Inferior parietal cortex (tissue), 1 donor: Measurements from ENCODE around the gene C6orf141.

Source experiments
- DNase-seq: peaks from one replicate; pipeline ENCODE4 v3.0.0-alpha.2; 2016; ENCODE audit errors: extremely low spot score

C6orf141 gene

DNA sequence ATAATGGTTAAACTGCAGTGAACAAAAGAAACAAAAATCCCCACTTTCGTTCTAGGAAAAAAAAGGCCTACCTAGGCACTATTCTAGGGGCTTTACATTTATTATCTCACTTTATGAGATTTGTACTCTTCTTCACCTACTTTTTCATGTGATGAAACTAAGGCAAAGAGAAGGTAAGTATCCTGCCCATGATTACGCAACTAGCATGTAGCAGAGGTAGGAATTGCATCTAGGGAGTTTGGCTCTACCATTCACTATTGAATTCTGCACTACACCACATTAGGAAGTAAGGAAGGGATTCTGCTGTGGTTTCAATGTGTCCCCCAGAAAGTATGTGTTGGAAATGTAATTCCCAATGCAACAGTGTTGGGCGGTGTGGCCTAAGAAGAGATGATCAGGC is 11.4 kb upstream of the C6orf141 start:
- no peak for DNase-seq

DNA sequence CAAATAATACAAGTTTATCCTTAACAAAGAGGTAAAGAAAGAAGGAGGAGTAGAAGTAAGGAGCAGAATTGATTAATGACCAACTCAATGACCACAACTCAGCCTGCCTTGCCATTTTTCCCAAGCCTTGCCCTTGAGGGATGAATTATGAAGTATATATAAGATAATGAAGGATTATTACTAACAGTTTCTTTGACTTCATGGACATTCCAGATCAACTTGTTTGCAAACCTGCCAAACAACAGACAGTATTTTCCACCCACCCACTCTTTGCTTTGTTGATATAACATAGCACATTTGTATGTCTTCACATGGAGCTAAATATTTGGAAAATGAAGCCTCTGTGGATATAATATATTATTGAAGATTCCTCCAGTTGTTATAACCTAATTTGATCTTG is 9.9 kb upstream of the C6orf141 start:
- no peak for DNase-seq

DNA sequence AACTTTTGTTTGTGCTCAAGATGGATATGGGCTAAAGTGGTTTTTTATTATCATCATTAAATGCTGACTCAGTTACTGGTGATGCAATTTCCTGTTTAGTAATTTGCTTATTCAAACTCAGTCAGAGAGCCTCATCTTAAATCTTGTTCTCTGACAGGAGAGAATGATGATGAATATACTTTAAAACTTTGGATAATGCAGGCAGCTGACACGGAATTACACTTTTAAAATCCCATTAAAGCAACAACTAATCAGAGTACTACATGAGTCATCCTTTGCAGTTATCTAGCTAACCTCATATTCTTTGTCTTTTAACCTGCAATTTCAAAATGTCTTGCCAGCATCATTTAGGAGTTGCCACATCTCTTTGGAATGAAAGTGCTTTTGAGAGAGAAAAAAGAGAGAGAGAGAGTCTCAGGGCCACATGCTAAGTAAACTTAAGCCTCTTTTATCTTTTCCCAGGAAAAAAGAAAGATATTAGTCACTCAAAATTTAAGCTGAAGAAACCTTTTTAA is 9.2 kb upstream of the C6orf141 start:
- no peak for DNase-seq

DNA sequence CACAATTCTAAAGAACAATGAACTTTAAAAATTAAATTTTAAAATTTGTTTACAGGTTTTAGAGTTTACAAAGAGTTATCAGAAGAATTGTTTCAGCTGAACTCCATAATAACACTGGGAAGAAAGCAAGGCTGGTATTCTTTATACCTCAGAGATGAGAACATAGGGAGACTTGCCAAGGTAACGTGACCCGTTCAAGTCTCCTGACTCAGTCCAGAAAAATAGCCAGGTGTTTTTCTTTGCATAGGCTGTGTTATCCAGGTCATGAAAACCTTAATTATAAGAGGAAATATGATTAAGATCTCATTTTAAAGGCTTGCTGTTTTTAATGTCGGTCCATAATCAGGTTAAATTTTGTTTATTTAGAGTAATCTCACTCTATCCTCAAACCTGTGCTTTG is 8.5 kb upstream of the C6orf141 start:
- DNase-seq, result no peak

DNA sequence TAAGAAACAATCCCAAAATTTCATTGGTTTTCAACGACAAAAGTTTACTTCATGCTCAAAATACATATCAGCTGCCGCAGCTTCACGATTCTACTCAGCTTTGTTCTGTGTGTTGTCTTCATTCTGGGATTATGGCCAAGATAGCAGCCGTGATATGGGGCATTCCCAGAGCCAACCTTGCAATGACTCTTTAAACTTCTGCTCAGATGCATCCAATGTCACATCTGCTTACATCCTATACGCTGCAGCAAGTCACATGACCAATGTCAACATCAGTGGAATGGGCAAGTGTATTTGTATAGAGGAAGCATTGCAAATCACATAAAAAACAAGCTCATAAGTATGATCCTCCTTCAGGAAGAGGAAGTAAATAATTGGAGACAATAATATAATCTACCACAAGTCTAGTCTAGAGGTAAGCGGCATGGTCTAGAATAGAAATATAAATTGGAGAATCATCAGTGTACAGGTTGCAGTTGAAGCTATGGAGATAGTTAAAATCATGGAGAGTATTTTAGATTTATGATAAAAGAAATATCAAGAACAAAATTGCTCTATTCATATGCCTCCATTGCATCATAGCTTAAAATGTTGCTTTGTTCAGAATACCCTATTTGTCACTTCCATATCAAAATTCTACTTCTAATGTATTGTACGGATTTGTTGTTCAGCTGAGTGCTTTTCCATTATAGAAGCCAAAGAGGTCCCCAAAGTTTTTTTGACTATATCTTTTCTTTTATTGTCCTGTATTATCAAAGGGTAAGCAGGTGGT is 7.2 kb upstream of the C6orf141 start:
- no peak for DNase-seq

DNA sequence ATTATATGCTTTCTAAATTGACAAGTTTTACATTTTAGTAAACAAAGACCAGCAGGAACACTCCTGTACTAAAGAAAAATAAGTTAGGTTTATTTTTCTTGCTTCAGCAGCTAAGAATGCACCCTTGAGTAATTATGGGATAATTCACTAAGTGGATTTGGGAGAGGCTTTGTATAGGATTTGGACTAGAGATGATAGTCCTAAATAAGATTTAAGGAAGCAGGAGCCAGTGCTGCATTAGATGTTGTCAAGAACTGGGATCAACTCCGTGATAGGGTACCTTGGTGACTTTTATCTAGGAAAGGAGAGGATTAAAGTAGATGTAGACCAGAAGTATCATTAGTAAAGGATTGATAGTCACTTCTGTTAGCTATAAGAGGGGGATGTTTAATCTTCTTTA is 4.1 kb upstream of the C6orf141 start:
- DNase-seq, result no peak

DNA sequence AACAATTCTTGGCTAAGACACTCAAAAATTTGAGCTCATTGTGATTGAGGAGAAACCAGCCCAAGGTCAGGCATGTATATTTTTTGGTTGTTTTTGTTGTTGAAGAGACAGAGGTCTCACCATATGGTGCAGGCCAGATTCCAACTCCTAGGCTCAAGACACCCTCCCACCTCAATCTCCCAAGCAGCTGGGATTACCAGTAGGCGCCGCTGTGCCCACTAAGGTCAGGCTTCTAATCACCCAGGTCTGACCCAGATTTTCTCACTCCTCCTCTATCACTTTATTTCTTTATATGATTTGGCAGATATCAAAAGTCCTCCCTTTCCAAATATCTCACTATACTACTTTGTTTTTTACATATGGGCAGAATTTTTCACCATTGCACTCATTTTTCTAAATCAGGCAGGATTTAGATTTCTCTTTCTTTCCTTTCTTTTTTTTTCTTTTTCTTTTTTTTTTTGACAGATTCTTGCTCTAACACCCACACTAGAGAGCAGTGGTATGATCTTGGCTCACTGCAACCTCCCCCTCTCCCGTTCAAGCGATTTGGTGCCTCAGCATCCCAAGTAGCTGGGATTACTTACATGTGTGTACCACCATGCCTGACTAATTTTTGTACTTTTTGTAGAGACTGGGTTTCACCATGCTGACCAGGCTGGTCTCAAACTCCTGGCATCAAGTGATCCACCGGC is 1.7 kb upstream of the C6orf141 start:
- no peak for DNase-seq

DNA sequence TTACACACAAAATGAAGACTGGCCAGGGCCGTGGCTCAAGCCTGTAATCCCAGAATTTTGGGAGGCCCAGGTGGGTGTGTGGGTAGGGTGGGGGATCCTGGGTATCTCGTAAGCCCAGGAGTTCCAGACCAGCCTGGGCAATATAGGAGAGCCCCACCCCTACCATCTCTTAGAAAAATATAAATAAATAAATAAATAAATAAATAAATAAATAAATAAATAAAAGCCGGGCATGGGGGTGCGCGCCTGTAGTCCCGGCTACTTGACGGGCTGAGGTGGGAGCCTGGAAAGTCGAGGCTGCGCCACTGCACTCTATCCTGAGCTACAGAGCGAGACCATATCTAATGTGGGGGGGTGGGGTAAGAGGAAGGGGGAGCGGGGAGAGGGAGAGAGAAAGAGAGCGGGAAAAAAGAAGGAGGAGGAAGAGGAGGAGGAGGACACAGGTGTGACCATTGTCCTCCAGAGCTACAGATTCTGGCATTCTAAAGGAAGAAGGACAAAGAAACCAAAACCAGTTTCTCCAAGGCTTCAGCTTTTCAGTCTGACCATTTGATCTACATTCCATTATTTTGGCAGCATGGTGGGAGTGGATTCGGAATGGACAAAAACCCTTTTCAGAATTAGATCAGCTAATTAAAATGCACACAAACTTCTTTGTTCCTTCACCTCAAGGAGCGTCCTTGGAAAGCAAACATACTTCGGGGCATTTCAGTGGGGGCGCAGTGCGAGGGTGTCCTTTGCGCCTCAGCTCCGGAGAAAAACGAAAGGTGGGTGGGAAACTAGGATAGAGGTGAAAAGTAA is 577 bp upstream of the C6orf141 start:
- no peak for DNase-seq

DNA sequence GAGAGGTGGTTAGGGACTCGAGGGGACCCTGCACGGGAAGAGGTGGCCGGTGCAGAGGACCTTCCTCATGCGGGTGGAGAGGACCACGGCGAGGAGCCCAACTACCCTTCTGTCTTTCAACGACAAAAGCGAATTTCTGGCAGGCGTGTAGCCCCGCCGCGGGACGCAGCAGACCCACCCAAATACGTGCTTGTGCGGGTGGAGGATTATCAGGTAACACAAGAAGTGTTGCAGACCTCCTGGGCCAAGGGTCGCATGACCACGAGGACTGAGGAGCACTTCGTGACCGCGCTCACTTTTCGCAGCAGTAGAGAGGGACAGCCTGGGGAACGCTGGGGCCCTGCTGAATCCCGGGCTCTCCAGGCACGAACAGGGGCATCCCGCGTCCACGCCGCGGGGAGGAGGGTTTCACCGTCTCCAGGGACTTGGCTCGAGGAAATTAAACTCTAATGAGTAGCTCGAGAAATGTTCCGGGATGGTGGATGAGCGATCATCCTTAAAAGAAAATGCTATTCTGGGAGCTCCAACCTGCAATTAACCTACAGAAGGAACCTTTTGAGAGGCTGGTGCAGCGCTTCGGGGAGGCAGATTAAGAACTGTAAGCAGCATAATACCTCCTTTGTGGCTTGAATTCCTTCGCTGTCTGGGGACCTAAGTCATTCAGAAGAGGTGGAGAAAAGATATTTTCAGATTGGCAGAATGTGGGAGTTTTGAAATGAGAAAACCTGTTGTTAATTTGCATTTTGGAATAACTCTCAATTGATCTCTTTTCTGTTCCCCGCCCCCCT is 804 bp downstream of the C6orf141 start:
- no peak for DNase-seq

DNA sequence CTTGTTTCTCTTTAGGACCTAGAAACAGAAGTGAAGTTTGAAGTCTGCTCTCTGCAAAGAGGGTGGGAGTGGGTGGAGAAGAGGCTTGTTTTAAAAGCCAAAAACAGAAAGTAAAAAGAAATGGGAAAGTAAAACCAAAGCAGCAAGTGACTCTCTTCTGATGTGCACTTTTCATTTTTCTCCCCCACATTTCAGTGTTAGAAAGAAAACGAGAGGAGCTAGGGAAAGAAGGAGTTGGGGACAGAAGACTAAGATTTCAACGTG is 1.3 kb downstream of the C6orf141 start:
- no peak for DNase-seq

DNA sequence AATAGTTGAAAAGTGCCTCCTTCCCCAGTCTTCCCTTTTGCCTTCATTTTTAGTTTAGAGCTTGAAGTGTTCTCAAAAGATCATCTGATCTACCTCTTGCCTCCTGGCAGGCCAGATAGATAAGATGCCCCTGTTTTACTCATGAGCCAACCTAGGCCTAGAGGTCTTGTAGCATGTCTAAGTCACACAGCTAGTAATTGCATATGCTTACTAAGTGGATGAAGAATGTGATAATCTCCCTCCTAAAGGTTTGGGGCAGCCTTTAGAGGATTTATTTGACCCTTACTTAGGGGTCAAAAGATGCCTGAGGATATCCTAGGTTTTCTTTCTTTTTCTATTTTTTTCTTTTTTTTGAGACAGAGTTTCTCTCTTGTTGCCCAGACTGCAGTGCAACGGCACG is 2.1 kb downstream of the C6orf141 start:
- no peak for DNase-seq

DNA sequence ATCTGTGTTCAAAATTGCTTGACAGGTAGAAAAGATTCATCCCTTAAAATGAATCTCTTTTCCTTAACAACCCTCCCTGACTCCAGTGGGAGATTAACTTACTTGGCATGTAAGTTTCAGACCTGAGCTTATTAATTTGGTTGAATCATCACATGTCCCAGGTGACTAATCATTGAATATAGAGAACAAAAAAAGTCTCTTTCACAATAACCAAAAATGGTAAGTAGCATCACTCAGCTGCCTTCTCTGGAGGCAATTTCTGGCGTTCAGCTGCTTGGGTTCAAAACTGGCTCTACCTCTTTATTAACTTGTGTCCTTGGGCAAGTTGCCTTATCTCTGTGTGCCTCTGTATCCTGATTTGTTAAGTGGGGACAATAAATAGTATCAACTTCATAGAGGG is 2.9 kb downstream of the C6orf141 start:
- no peak for DNase-seq

DNA sequence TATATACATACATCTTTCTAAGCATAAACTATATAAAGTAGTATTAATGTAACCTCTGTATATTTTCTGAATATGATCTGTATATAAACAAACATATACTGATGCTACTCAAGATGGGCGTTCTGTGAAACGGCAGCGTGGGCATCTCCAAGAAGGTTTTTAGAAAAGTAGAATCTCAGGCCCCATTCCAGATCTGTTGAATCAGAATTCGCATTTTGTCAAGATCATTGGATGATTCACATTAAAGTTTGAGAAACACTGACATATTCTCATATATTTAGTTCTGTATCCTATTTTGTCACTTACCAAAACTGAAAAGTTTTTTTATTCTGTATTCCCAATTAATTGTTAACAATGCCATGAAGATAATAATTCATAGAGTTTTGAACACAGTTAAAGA is 5.5 kb downstream of the C6orf141 start:
- no peak for DNase-seq

DNA sequence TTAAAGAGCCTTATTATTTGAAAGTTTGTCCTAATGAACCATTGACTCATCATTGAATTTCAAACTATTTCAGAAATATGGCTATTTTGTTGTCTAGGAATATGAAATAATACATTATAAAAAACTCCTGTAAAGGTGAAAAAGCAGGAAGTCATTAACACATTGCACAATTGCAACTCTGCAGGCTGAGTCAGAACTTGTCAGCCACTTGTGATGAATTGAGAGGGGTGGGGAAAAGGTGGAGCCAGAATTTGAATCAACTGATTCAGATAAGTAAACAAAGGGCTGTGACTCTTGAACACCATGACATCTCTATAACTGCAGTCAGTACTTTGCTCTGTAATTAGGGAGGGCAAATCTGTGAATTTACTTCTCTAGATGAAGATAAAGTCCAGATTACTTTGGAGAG is 6.0 kb downstream of the C6orf141 start:
- no peak for DNase-seq

DNA sequence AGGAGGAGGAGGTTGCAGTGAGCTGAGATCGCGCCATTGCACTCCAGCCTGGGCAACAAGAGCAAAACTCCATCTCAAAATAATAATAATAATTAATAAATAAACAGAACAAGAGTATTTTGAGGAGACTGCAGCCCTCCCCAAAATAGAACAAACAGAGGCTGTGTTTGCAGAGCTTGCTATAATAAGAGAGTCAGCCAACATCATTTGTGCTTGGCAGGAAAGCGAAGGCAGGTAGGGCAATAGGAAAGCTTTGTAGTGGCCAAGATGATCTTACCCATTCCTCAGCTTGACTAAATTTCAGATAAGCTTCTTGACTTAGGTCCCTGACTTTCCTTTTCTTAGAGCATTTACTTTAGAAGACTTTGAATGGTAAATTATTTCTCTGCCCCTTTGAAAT is 6.7 kb downstream of the C6orf141 start:
- DNase-seq, result no peak

DNA sequence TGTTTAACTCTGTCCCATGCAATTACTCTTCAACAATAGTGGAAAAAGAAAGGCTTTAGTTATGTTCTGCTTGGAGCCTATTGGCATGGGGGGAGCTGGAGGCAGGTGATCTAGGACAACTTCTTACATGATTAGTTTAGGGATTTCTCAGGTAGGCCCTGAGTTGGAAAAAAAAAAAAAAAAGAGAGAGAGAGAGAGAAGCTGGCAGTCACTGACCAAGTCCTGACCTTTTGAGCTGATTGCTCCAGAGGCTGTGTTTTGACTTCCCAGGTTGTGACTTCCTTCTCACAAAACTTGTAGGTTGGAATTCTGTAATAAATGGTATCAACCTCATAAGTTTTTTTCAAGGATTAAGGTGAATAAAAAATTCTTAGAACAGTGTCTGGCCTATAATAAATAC is 7.8 kb downstream of the C6orf141 start:
- DNase-seq, result no peak

DNA sequence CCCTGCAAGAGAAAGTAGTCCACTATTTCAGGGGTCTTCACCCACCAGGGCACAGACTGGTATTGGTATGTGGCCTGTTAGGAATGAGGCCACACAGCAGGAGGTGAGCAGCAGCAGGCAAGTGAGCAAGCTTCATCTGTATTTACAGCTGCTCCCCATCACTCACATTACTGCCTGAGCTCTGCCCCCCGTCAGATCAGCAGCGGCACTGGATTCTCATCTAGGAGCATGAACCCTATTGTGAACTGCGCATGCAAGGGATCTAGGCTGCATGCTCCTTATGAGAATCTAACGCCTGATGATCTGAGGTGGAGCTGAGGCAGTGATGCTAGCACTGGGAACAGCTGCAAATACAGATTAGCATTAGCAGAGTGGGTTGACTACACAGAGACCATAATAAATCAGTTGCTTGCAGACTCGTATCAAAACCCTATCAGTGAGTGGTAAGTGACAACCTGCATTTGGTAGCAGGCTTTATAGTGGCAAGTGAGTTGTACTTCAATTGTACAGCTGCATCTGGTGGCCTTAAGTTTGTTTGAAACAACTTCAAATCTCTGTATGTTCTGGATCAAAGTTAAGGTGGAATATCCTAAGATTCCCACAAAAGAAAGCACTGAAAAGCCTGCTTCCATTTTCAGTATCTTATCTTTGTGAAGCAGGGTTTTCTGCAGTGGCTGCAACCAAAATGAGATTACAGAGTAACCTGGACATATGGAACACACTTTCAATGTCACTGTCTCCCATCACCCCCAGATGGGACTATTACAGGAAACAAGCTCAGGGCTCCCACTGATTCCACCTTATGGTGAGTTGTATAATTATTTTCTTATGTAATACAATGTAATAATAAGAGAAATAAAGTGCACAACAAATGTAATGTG is 12.8 kb downstream of the C6orf141 start:
- DNase-seq, result no peak

DNA sequence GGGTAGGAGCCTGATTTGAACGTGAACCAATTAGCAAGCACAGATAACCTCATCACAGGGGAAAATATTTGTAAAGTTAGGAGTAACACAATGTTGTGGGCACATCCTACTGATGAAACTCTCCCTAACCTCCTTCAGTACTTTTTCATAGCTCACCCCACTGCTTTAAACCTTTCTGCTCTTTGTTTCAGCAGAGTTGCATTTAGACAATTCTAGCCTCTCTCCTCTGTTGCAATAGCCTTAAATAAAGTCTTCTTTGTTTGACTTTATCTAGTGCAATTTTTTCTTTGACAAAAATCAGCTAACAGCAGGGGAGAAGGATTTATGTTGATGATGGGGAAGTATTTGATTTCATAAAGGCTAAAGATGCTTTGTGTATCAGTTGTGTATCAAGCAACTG is 14.1 kb downstream of the C6orf141 start:
- DNase-seq, result no peak

DNA sequence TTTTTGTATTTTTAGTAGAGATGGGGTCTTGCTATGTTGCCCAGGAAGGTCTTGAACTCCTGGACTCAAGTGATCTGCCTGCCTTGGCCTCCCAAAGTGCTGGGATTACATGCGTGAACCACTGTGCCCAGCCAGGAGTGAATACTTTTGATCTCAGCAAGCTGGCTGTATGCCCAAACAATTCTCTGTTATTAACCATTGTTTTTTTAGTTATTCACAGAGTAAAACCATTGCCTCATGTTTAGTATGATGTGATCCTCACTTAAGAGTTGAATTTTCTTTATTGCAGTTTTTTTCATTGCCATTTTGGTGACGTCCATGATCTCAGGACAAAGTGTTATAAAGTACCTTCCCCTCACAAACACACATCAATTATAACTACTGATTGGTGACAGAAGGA is 14.8 kb downstream of the C6orf141 start:
- DNase-seq, result no peak

DNA sequence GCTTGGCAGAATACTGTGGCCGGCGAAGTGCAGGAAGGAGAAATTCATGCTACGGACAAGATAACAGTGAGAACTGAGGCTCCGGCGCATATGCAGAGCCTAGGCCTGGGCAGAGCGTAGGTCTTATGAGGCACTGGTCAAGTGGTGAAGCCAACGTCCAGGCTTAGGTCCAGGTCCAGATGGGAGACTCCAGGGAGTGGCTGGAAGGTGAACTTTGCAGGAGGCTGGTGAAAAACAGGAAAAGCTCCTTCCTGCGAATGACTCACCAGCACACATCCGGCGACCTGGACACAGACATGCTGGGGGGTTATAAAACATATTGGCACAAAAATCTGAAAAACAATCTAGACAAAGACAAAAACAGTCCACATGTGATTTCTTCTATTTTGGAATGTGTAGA is 15.4 kb downstream of the C6orf141 start:
- no peak for DNase-seq

DNA sequence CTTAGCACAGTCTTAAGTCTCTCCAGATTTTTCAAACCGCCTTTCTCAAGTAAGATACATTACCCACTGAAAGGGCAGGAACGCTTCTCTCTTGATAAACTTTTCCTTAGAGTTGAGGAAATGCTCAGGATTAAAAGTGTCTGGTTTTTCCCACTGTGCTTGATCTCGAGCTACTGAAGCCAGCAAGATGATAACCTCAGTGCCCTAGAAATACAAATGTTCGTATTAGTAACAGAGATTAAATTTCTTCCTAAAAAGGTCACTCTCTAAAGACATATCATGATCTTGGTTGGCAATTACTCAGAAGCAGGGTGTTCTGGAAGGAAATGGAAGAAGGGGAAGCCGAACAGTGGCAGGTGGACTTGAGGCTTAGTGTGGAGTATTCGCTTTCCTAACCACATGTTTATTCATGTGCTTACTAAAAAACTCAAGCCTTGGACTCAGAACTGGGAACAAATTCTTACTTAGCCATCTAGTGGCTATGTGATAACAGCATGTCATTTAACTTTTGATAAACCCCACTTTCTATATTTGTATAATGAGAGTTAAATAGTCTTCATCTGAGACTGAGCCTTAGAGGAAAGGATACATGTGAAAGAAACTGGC is 20.1 kb downstream of the C6orf141 start:
- no peak for DNase-seq
